Measurements from ENCODE around the gene PKMYT1.

GRCh38 chr16:2982402-2982801 is 2.2 kb upstream of the PKMYT1 start:
- TF ChIP-seq CTCF (IDR thresholded peaks at IDR 0.05; ENCODE audit: poor library complexity): no peak
- TF ChIP-seq EZH2 (IDR thresholded peaks at IDR 0.05; ENCODE audit: borderline replicate concordance): no peak
- no peak for TF ChIP-seq EZH2phosphoT487 (IDR thresholded peaks at IDR 0.05; ENCODE audit: low read depth, severe bottlenecking, unreplicated experiment)

Data from hepatocyte (in vitro differentiated cells).